ENCODE data around the gene SCARB1. TPM values are rescaled to one million over a fixed set of nuclear protein-coding genes. Genes with fewer than 3 reads are reported as not detected.
A peak's percentile ranks its signal among the peaks of the same experiment; 100 is the strongest.

The SCARB1 gene
- total and polyA plus RNA-seq, 2 of the 13 experiments (the other 11 are each of a cell fraction or from before 2014, with no cell fraction given), result 63.4 to 160 TPM

DNA sequence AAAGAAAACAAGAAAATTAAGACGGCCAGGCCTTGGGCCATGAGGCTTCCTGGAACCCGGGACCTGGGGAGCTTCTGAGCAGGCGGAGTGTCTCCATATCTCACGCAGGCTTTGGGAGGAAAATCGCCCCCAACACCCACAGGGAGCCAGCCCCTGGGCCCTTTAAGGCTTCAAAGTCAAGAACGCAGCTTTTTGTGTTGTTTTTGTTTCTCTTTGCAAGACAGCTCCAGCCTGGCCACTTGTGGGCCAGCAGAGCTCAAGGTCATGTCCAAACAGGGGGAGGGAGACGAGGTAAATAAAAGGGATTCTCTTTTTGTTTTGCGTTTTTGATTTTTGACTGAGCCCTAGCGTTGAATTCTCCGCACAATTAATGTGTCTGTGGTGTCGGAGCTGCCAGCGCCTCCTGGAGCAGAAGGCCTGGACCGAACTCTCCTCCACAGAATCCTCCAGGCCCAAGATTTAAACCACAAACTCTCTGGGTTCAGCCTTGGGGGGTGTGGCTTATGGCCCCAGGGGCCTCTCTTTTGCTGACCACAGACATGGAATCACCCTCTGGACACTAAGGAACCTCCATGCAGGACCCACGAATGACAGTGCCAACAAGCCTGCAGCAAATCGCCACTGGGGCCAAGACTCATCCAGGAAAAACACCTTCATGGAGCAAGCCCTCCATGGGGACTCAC is 8.2 kb downstream of the SCARB1 start (continued):
- TF ChIP-seq PAXIP1 (CRISPR knock-in tag; conservative IDR thresholded peaks at IDR 0.05), result 0 out of 2 replicates have a peak, but pooled peaks have one; percentile 38
- TF ChIP-seq DMAP1 (CRISPR knock-in tag; IDR thresholded peaks at IDR 0.05), result no peak
- TF ChIP-seq, protein P1, sequence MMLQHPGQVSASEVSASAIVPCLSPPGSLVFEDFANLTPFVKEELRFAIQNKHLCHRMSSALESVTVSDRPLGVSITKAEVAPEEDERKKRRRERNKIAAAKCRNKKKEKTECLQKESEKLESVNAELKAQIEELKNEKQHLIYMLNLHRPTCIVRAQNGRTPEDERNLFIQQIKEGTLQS (CRISPR knock-in tag; IDR thresholded peaks at IDR 0.05), result no peak
- TF ChIP-seq TCF7L2 (IDR thresholded peaks at IDR 0.05; ENCODE audit: low read depth, low read length), result no peak
- TF ChIP-seq, protein P2, sequence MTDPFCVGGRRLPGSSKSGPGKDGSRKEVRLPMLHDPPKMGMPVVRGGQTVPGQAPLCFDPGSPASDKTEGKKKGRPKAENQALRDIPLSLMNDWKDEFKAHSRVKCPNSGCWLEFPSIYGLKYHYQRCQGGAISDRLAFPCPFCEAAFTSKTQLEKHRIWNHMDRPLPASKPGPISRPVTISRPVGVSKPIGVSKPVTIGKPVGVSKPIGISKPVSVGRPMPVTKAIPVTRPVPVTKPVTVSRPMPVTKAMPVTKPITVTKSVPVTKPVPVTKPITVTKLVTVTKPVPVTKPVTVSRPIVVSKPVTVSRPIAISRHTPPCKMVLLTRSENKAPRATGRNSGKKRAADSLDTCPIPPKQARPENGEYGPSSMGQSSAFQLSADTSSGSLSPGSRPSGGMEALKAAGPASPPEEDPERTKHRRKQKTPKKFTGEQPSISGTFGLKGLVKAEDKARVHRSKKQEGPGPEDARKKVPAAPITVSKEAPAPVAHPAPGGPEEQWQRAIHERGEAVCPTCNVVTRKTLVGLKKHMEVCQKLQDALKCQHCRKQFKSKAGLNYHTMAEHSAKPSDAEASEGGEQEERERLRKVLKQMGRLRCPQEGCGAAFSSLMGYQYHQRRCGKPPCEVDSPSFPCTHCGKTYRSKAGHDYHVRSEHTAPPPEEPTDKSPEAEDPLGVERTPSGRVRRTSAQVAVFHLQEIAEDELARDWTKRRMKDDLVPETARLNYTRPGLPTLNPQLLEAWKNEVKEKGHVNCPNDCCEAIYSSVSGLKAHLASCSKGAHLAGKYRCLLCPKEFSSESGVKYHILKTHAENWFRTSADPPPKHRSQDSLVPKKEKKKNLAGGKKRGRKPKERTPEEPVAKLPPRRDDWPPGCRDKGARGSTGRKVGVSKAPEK (CRISPR knock-in tag; IDR thresholded peaks at IDR 0.05; ENCODE audit: borderline replicate concordance), result no peak
- TF ChIP-seq ZNF142 (CRISPR knock-in tag; IDR thresholded peaks at IDR 0.05), result no peak
- no peak for TF ChIP-seq DNMT3B (CRISPR knock-in tag; conservative IDR thresholded peaks at IDR 0.05)
- TF ChIP-seq, protein P3, sequence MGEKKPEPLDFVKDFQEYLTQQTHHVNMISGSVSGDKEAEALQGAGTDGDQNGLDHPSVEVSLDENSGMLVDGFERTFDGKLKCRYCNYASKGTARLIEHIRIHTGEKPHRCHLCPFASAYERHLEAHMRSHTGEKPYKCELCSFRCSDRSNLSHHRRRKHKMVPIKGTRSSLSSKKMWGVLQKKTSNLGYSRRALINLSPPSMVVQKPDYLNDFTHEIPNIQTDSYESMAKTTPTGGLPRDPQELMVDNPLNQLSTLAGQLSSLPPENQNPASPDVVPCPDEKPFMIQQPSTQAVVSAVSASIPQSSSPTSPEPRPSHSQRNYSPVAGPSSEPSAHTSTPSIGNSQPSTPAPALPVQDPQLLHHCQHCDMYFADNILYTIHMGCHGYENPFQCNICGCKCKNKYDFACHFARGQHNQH (CRISPR knock-in tag; IDR thresholded peaks at IDR 0.05), result peak; percentile 51; the same call in 1 of the 2 replicates
- no peak for TF ChIP-seq ZNF543 (CRISPR knock-in tag; IDR thresholded peaks at IDR 0.05)
- TF ChIP-seq ZNF430 (CRISPR knock-in tag; IDR thresholded peaks at IDR 0.05), result no peak
- TF ChIP-seq FOXK2 (IDR thresholded peaks at IDR 0.05), result no peak
- TF ChIP-seq HNRNPUL1 (IDR thresholded peaks at IDR 0.05; ENCODE audit: low read depth, low read length), result no peak
- no peak for TF ChIP-seq ZMYM3 (CRISPR knock-in tag; IDR thresholded peaks at IDR 0.05)
- TF ChIP-seq ZFP36 (IDR thresholded peaks at IDR 0.05; ENCODE audit: borderline replicate concordance, low read depth, low read length, partially characterized antibody), result no peak
- no peak for TF ChIP-seq MED13 (CRISPR knock-in tag; IDR thresholded peaks at IDR 0.05)
